ENCODE data around the gene AGMO.

Gene AGMO

DNA sequence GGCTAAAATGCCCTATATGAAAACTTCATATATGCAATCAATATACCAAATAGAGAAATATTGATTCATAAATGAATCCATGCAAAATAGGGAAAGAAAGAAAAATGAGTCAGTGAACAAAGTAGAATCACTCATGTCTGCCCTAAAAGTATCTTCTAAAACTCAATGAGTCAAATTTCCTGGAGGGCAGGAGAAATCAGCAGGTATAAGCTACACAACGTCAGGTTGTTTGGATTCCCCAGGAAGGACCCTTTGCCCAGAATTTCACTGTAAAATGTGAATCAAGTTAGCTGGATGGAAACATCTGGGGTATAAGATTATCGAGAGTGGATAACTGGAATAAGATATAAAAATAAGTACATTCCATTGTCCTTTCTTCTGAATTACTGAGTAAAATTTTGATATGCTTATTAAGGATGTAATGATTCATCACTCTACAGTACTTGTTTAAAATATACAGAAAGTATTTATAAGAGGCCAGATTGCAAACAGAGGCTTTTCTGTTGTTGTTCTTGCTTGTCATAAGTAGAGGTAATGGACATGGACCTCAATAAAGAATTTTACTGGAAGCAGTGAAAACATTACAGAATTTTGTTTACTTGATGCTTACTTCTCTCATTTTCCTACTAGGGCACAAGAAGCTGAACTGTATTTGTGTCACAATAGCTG is 99.0 kb downstream of the AGMO start:
- no peak for DNase-seq (ENCODE audit: extremely low read depth in 1 of 2, low read depth in 1 of 2)

- no peak for DNase-seq (ENCODE audit: extremely low read depth in 1 of 2, low read depth in 1 of 2)
These were observed 100.2 kb downstream of the AGMO start for GRCh38 chr7:15461576-15461975.

DNA sequence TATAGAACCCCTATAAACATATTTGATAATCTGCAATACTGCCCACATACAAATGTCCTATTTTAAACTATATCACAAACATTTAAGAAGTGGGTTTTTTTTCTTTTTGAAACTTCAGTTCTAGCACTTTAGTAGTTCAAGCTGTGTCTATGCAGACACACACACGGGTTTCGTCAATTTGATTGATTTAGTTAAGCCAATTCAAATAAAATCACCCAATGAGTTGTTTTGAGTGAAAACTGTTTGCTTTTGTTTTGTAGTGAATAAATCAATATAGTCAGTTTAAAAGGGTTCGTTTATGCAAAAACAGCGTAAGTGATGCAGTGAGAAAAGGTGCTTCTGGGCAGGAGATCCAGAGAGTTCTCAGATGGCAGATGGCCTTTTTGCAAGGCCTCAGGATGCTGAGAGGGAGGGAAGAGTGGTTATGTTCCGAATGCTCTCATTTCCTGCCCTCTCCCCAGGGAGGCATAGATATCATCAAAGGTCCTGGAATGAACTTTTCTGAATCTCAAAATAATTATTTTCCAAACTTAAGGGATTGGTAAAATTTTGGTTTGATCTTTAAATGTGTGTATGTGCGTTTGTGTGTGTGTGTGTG is 102.7 kb downstream of the AGMO start:
- no peak for DNase-seq (ENCODE audit: extremely low read depth in 1 of 2, low read depth in 1 of 2)

GRCh38 chr7:15457990-15458955 is 103.5 kb downstream of the AGMO start:
- DNase-seq (ENCODE audit: extremely low read depth in 1 of 2, low read depth in 1 of 2), result no peak

- no peak for DNase-seq (ENCODE audit: extremely low read depth in 1 of 2, low read depth in 1 of 2)
These were observed 109.1 kb downstream of the AGMO start for GRCh38 chr7:15452670-15453069.

DNA sequence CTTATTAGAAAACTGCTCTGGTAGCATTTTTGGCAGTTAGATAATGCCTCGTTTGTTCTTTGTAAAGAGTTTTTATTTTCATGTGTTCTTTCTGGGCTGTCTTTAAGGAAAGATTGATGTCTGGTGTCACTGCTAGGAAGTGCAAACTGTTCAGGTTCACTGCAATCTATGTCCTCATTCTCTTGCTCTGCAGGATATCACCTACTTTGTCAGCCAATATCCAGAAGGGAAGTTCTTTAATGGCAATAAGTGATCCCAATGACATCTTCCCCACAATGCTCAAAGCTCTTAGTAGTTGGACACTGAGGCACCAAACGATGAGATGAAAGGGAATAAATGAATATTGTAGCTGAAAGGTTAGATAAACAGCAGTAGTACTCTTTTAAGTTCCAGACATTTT is 115.1 kb downstream of the AGMO start:
- no peak for DNase-seq (ENCODE audit: extremely low read depth in 1 of 2, low read depth in 1 of 2)

DNA sequence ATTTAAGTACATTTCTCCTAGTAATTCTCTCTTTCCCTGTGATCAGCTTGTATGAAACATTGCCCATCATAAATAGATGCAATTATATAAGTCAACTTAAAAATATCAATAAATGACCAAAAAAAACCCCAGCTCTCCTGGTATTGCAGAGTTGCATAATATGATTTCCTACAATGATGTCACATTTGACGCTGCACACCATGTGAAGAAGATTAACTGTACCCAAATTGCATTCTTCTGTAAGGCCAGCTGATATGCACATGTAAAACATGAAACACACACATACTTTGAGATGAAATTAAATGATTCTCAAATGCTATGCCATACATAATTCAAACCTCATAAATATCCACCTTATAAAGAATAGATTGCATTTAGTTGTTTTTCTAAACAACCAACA is 115.5 kb downstream of the AGMO start:
- DNase-seq (ENCODE audit: extremely low read depth in 1 of 2, low read depth in 1 of 2), result no peak

DNA sequence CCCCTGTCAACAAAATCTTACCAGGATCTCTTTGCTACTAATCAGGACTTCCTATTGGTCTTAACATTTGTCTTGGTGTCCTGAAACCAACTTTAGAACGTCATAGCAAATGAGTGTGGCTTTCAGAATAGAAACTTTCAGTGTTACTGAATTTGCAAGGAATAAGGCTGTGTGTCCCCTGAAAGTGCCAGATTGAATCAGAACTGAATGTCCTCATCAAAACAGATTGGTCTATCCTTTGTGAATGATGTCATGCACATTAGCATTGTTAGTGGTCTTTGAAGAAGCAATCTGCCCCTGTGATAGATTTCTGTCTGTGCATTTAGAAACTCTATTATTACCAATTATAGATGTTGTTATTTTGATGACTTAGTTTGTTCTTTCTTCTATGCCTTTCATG is 119.9 kb downstream of the AGMO start:
- DNase-seq (ENCODE audit: extremely low read depth in 1 of 2, low read depth in 1 of 2), result no peak

- no peak for DNase-seq (ENCODE audit: extremely low read depth in 1 of 2, low read depth in 1 of 2)
These were observed 121.3 kb downstream of the AGMO start for GRCh38 chr7:15440482-15440881.

DNA sequence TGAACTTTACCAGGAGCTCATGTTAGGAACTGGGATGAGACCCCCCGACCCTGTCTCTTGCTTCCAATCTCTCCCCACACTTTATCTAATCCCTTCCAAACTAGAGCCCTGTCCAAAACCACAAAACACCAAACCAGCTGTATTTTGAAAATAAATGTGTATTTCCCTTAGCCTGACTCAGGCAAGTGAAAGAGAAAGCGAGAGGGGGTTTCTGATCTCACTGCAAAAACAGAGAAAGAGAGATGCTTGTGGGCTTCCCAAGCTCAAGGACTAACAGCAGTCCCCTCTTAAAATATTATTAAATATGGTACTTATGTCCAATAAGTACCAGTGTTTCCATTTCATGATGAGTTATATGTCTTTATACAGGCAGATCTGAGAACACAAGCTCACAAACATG is 122.0 kb downstream of the AGMO start:
- DNase-seq (ENCODE audit: extremely low read depth in 1 of 2, low read depth in 1 of 2), result no peak

DNA sequence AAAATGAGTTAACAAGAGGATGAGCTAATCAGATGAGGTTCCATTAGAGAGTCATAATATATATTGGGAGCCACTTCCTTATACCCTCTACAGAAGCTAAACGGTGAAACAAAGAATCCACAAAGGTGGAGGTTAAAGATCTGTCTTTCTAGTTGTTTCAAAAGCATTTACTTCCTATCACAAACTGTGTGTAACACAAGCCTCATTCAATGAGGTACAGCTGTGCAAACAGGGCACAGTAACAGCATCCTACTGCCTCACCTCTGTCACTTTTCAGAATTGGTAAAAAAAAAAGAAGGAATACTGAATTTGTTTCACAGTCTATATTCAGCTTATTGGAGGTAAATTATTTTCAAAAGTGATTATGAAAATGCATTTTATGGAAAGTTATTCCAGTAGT is 128.7 kb downstream of the AGMO start:
- DNase-seq (ENCODE audit: extremely low read depth in 1 of 2, low read depth in 1 of 2), result no peak

DNA sequence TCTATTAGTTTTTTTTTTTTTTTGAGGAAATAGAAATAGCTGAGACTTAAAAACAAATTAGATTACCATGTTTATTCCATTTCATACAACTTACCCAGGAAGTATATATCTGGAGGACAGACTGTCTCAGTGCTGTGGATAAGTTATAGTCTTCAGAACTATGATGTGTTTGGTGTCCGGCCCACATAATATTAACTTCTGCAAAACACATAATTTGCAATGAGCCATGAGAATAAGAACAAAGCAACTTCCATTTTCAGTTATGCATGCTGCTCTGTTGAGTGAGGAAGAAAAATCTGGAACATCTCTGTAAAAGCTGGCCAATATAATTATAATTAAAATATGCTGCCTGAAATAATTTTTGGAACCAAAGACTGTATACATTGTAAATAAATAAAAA is 130.9 kb downstream of the AGMO start:
- no peak for DNase-seq (ENCODE audit: extremely low read depth in 1 of 2, low read depth in 1 of 2)

GRCh38 chr7:15430191-15430590 is 131.6 kb downstream of the AGMO start:
- no peak for DNase-seq (ENCODE audit: extremely low read depth in 1 of 2, low read depth in 1 of 2)

DNA sequence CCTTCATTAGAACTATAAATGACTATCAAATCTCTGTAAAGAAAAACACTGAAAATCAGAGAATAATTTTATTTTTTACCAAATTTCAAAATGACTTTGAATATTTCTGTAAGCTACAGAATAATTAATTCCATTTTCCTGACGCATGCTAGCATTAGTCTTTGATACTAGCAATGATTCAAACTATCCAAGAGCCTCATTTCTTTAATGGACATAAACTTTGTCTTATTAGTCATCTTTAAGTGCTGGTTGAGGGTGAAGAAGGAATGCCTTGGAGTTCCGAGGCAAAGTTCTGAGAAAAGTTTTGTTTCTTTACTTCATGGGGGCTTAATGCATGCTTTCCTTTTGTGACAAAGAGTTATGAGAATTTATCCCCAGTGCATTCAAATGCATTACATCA is 137.3 kb downstream of the AGMO start:
- DNase-seq (ENCODE audit: extremely low read depth in 1 of 2, low read depth in 1 of 2), result no peak

GRCh38 chr7:15419596-15419995 is 142.2 kb downstream of the AGMO start:
- no peak for DNase-seq (ENCODE audit: extremely low read depth in 1 of 2, low read depth in 1 of 2)

- no peak for DNase-seq (ENCODE audit: extremely low read depth in 1 of 2, low read depth in 1 of 2)
These were observed 143.6 kb downstream of the AGMO start for GRCh38 chr7:15418264-15418663.

DNA sequence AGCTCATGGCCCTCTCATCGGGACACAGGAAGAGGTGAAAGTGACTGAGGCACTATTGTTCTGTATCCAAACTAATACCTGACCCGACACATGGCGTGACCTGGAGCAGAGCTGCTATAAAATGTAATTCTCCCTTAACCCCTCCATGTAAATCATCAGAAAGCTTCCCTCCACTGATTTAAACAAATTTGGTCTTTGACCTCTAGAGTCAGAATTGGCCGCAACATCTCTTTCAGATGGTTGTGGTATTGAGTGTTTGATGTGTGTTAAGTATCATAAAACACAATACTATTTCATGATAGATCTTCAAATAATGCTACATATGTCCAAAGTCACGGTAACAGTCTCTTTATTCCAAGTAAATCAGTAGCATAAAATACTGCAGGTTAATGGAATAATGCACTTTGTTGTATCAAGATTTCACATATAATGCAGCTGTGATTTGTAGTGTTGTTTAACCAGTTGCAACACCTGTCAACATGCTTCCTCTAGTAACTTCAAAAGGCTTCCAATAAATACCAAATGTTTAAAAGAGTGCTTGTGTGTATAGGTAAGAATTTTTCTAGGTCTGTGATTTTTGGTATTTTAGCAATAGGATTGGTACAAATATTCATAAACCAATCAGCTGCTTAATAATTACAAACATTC is 144.3 kb downstream of the AGMO start:
- DNase-seq (ENCODE audit: extremely low read depth in 1 of 2, low read depth in 1 of 2), result no peak

DNA sequence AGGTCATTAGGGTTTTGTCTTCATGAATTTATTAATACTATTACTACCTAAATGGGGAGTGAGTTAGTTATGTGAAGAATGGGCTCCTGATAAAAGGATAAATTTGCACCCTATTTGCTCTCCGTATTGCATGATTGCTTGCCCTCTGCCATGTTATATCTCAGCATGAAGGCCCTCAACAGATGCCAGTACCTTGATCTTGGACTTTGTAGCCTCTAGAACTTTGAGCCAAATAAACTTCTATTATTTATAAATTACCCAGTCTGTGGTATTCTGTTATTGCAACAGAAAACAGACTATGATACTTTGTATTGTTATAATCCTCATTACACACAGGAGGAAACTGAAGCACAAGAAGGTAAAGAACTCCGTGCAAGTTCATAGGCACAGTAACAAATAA is 150.8 kb downstream of the AGMO start:
- no peak for DNase-seq (ENCODE audit: extremely low read depth in 1 of 2, low read depth in 1 of 2)

DNA sequence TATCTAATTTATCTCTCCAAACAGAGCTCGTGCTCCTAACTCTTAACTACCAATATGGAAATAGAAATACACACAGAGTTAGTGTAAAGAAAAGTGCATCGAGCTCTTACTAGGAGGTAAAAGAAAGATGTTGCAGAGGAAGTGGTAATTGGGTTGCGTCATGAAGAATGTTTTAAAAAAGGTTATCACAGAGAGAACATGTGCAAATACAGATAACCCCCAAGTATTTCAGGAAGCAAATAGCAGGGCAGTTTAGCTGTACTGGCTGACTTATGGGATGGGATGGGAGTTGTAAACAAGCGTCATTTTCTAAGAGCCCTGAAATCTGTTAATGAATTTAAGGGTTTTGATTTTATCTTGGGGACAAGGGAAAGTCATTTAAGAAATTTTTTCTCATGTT is 153.9 kb downstream of the AGMO start:
- DNase-seq (ENCODE audit: extremely low read depth in 1 of 2, low read depth in 1 of 2), result no peak

GRCh38 chr7:15403751-15404150 is 158.1 kb downstream of the AGMO start:
- DNase-seq (ENCODE audit: extremely low read depth in 1 of 2, low read depth in 1 of 2), result no peak

- no peak for DNase-seq (ENCODE audit: extremely low read depth in 1 of 2, low read depth in 1 of 2)
These were observed 158.5 kb downstream of the AGMO start for GRCh38 chr7:15403315-15403714.

Measured in activated CD8-positive, alpha-beta memory T cell treated with anti-CD3 and anti-CD28 coated beads for 1 hour (primary cell).